RKO (cell line): Measurements from ENCODE around the gene CNOT2.

Experiments
- DNase-seq: peaks from one replicate; pipeline ENCODE4 v3.0.0-alpha.2; 2016; ENCODE audit warnings: low spot score

Gene CNOT2, protein sequence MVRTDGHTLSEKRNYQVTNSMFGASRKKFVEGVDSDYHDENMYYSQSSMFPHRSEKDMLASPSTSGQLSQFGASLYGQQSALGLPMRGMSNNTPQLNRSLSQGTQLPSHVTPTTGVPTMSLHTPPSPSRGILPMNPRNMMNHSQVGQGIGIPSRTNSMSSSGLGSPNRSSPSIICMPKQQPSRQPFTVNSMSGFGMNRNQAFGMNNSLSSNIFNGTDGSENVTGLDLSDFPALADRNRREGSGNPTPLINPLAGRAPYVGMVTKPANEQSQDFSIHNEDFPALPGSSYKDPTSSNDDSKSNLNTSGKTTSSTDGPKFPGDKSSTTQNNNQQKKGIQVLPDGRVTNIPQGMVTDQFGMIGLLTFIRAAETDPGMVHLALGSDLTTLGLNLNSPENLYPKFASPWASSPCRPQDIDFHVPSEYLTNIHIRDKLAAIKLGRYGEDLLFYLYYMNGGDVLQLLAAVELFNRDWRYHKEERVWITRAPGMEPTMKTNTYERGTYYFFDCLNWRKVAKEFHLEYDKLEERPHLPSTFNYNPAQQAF

GRCh38 chr12:70242695-70243509 is at the start of gene CNOT2:
CNOT2 (plus strand) TSS chr12:70243433; CDS start chr12:70278227, 34,794 bp downstream.
- DNase-seq: peak; percentile 99

DNA sequence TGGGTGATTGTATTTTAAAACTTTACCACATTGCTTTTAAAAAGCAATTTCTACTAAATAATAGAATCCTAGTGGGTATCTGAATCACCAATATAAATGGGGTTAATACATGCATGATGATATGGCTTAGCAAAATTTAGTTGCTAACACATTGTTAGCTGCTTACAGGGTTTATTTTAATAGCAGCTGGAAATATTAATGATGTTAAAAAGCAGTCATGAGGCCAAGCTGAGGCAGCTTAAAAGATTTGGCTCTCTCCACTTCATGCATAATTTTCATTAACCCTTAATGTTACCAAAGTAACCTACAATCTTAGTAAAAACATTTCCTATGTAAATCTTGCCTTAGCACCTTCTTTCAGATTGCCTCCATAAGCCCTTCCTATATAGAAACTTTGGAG is 49.2 kb upstream of the CNOT2 start:
- DNase-seq: no peak

DNA sequence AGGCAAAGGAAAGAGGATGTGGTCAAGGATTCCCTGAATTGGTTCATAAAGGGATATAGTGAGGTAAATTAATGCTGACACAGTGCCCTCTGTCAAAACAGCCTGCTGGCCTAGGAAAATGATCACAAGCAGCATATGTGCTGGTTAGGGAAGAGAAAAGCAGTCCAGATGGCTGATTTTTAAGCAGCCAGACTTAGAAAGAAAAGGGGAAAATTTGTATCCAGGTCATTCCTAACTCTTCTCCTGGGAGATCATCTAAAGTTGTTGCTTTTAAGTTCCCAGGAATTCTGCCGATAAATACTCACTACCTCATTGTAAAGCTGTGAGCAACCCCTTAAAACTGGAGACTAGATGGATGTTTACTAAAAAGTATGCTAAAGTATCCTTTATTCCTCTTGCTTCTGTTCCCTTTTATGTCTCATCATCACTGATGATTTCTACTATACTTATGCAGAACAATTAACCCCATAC is 46.4 kb upstream of the CNOT2 start:
- no peak for DNase-seq

DNA sequence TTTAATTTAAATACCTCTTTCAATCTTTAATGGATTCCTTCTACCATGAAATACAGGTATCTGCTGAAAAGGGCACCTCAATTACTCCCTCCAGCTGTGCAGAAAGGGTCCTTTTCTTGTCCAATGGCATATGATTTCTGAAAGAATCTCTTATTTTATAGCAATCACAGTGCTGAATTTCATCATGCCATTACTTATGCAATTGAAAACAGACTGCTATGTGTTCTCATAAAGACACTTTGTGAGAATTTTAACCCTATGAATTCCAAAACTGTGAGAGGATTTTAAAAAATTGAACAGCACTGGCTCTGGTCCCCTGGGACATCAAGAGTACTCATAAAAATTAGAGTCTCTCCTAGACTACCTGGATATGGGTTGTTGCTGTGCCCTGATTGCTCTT is 45.9 kb upstream of the CNOT2 start:
- no peak for DNase-seq

- DNase-seq: no peak
Measured at GRCh38 chr12:70213707-70214106, 29.5 kb upstream of the CNOT2 start.

GRCh38 chr12:70214972-70215617 is 28.1 kb upstream of the CNOT2 start:
- no peak for DNase-seq

- DNase-seq: no peak
Measured at GRCh38 chr12:70217416-70217815, 25.8 kb upstream of the CNOT2 start.

GRCh38 chr12:70221626-70222025 is 21.6 kb upstream of the CNOT2 start:
- DNase-seq: no peak

GRCh38 chr12:70227911-70228310 is 15.3 kb upstream of the CNOT2 start:
- DNase-seq: no peak

GRCh38 chr12:70230934-70231606 is 12.2 kb upstream of the CNOT2 start:
- DNase-seq: no peak

- no peak for DNase-seq
Measured at GRCh38 chr12:70236990-70237389, 6.2 kb upstream of the CNOT2 start.

GRCh38 chr12:70240673-70241072 is 2.6 kb upstream of the CNOT2 start:
- no peak for DNase-seq

GRCh38 chr12:70241845-70242244 is 1.4 kb upstream of the CNOT2 start:
- peak; percentile 43 for DNase-seq

DNA sequence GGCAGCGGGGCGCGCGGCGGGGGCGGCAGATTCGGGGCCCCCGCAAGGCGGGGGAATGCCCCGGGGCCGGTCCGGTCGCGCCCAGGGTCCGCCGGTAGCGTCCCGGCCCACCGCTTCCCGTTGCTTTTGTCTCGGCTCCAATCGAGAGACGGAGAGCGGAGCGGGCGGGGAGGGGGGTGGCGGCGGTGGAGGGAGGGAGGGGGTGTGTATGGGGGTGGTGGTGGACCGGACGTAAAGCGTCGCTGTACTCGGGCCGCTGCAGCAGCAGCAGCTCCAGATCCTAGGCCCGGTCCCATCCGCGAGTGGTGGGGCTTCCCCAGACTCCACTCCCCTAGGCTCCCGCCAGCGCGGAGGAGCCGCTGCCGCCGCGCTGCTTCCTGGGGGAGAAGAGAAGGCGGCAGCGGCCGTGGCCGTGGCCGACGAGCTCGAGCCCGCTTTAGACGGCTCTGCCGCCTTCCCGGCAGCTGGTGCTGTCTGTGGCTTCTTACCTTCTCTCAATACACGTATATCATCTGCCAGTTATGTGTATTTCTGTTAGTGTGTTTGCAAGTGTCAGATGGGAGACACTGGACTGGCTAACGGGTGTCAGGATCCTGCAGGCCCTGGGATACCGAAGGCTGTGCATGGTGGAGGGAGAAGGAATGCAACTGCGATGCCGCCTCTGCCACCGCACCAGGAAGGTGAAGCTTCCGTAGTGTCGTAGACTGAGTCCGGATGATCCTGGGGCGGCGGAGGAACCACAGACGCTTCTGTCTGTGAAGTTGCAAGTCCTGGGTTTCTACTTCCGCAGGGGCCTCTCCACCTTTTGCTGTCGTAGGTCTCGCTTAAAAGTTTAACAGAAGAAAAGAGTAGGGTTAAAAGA is 508 bp downstream of the CNOT2 start:
- DNase-seq: peak; percentile 86

DNA sequence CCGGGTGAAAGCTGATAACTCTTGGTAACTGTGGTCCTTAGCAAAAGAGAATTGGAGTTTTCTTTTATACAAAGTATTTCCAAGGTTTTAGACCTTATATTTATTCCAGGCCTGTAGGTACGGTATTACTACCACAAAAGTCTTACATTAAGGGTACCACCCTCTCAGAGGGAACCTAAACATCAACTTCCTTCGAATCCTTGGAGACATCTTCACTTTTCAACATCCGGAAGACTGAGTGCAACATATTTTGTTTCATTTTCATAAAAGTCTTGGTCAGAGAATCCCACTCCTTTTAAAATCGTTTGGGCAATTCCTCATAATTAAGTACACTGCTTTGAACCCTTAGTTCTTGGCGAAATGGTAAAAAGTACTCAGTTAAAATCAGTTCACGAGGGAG is 1.2 kb downstream of the CNOT2 start:
- DNase-seq: peak; percentile 34

GRCh38 chr12:70245458-70245857 is 2.2 kb downstream of the CNOT2 start:
- no peak for DNase-seq

DNA sequence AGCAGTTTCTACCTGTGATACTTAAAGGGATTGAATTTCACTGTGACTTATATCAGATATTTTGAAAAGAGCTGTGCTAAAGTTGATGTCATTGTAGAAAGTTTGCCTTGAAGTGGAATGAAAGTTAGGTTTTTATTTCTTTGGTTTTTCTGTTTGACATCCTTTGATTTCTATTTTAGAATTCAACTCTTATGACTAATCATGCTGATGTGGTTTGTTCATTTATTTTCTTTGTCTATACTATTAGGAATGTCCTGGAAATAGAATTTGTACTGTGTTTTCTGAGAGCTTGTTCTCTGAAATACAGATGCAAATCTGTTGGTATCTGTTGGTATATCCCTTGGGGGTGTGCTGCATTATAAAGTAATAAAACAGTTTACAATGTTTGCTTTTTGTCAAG is 3.3 kb downstream of the CNOT2 start:
- DNase-seq: no peak

DNA sequence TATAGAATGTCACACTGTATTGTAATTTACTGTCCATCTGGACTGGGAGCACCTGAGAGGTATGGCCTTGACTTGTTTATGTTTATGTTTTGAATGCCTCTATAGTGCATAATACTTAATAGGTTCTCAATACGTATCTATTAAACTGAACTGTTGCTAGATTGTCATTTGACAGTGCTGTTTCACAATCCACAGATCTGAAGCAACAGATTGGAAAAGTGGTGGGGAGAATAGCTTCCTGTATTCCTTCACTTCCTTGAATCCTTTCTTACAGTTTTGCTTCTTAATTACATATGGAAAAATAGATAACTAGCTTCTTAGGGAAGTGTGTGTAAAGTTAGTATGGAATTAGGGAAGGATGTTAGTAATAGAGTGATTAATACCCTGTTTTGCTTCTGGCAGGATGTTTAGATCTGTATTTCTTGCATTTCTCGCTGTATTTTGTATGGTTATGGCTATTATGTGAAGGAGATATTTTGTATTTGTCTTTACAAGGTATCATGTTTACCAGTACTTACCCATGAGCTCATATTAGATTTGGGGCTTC is 4.5 kb downstream of the CNOT2 start:
- DNase-seq: no peak

DNA sequence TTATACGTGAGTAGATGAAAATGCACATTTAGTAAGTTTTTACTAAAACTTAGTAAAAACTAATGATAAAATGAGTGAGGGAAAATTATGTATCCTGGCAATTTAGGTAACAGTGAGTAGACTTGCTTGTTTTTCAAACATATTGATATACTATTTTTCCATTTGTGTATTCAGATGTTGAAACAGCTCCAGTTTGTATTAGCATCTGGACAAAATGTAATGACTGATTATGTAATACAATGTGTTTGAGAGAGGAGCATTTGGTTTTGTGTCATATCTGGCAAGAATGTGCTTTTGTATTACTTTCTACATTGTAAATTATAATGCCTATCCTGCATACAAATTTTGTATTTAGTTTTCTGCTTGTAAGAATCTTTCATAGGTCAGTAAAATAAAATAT is 5.6 kb downstream of the CNOT2 start:
- DNase-seq: no peak

DNA sequence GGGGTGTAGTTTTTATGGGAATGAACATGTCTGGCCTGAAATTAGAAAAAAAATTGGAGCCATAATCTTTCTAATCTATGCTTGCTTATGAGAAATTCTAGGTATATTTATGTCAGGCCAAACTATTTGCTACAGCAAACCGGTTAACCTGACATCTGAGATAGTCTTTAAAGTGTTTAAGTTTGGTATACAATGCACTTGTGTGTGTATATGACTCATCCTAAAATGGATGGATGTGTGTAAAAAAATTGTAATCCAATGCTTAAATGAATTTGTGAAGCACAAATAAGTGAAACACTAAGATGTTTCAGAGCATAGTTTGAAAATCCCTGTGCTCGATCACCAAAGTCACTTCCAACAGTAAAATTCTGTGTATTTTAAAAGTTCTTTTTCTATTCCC is 6.7 kb downstream of the CNOT2 start:
- DNase-seq: no peak

DNA sequence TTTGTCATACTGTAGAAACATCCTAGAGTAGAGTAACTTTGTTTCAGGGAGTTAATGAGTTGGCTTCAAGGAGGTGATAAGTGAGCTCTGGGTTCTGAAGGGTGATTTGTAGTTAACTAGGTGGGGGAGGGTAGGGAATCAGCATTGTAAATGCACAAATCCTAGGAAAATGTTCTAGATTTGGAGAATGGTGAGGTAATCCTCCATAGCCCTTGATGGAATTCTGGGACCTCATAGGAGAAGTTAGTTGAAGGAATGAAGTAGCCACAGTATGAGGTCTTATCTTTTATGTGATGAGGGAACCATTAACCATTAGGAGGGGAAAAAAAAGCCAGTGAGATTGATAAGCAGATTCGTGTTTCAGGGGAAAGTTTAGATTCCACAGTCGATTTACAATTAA is 8.0 kb downstream of the CNOT2 start:
- no peak for DNase-seq
